ENCODE measurements around the gene RERG.

Gene RERG

DNA sequence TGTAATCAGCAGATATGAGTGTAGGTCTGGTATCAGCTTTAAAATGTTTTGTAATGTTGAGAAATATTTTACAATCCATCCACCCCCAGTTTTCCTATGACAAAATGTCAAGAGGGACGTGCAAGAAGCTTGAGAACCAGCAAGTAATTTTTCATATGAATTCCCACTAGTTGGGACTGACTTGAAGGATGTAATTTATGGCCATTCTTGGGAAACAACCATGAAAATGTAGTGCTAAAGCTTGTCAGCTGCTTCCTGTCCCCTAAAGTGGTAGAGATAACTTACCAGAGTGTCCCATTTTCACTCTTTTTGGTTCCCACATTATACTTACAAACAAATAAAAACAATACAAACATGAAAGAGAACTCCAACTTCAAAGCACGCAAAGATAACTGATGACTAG, 63.9 kb downstream of the RERG start:
- TF ChIP-seq EZH2phosphoT487 (conservative IDR thresholded peaks at IDR 0.05; ENCODE audit: low read length), result no peak
- TF ChIP-seq, protein P1, sequence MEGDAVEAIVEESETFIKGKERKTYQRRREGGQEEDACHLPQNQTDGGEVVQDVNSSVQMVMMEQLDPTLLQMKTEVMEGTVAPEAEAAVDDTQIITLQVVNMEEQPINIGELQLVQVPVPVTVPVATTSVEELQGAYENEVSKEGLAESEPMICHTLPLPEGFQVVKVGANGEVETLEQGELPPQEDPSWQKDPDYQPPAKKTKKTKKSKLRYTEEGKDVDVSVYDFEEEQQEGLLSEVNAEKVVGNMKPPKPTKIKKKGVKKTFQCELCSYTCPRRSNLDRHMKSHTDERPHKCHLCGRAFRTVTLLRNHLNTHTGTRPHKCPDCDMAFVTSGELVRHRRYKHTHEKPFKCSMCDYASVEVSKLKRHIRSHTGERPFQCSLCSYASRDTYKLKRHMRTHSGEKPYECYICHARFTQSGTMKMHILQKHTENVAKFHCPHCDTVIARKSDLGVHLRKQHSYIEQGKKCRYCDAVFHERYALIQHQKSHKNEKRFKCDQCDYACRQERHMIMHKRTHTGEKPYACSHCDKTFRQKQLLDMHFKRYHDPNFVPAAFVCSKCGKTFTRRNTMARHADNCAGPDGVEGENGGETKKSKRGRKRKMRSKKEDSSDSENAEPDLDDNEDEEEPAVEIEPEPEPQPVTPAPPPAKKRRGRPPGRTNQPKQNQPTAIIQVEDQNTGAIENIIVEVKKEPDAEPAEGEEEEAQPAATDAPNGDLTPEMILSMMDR (IDR thresholded peaks at IDR 0.05; ENCODE audit: insufficient read depth, low read length, poor library complexity, severe bottlenecking), result no peak
- H3K36me3 ChIP-seq (ENCODE audit: low read length), result no peaks in the 10 kb centered on the region
- H3K9ac ChIP-seq (ENCODE audit: low read length), result no peak overlapping the region
- no peak overlapping the region for H2AFZ ChIP-seq (ENCODE audit: low read depth, low read length, severe bottlenecking)
- H3K27ac ChIP-seq (ENCODE audit: low read depth, low read length), result no peak overlapping the region
- no peaks in the 10 kb centered on the region for H3K79me2 ChIP-seq (ENCODE audit: insufficient read depth, low read length)
- no peaks in the 10 kb centered on the region for H4K20me1 ChIP-seq (ENCODE audit: low read depth, low read length)
- H3K4me3 ChIP-seq (ENCODE audit: insufficient read depth, low read length, poor library complexity, severe bottlenecking), result no peak overlapping the region
- H3K9me2 ChIP-seq (replicated peaks; ENCODE audit: insufficient read depth, low read length), result no peaks in the 10 kb centered on the region
- H3F3A ChIP-seq (ENCODE audit: insufficient read depth), result no peaks in the 10 kb centered on the region
- peaks cover 3% of the 10 kb centered on the region; the same call in 1 of the 2 replicates for H3K27me3 ChIP-seq (ENCODE audit: low read length)
- no peaks in the 10 kb centered on the region for H3K9me3 ChIP-seq (ENCODE audit: insufficient read depth, low read length)
- H3K4me2 ChIP-seq (ENCODE audit: low read depth, low read length, poor library complexity, severe bottlenecking), result no peak overlapping the region

DNA sequence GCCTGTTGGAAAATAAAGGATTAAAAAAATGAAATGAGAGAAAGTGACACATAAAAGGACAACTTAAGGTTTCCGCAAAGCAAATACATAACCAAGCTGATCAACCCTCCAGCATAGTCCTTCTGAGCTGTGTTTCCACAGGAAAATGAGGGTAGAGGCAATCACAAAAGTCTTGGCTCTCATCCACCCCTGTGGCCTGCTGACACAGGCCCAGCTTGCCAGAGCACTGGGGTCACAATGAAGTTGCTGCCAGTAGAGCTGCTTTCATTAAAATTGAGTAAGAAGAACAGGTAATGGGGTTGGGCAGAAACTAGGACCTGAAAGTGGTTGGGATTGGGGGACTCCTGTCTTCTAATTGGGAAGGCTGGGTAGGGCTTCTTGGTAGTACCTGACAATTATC, 65.9 kb downstream of the RERG start:
- Histone ChIP-seq H3K79me2 (ENCODE audit: insufficient read depth, low read length) (no peaks in the 10 kb centered on the region), H2AFZ (ENCODE audit: low read depth, low read length, severe bottlenecking) (no peak overlapping the region), H3F3A (ENCODE audit: insufficient read depth) (no peaks in the 10 kb centered on the region), H3K9ac (ENCODE audit: low read length) (no peak overlapping the region), H3K9me2 (replicated peaks; ENCODE audit: insufficient read depth, low read length) (no peaks in the 10 kb centered on the region), H3K27me3 (ENCODE audit: low read length) (peaks cover 3% of the 10 kb centered on the region; the same call in 1 of the 2 replicates), H3K4me3 (ENCODE audit: insufficient read depth, low read length, poor library complexity, severe bottlenecking) (no peak overlapping the region), H3K36me3 (ENCODE audit: low read length) (no peaks in the 10 kb centered on the region), H3K4me2 (ENCODE audit: low read depth, low read length, poor library complexity, severe bottlenecking) (no peak overlapping the region), H3K27ac (ENCODE audit: low read depth, low read length) (no peak overlapping the region), H3K9me3 (ENCODE audit: insufficient read depth, low read length) (no peaks in the 10 kb centered on the region), H4K20me1 (ENCODE audit: low read depth, low read length) (no peaks in the 10 kb centered on the region)
- TF ChIP-seq, protein P1 (IDR thresholded peaks at IDR 0.05; ENCODE audit: insufficient read depth, low read length, poor library complexity, severe bottlenecking), result no peak
- TF ChIP-seq EZH2phosphoT487 (conservative IDR thresholded peaks at IDR 0.05; ENCODE audit: low read length), result no peak

DNA sequence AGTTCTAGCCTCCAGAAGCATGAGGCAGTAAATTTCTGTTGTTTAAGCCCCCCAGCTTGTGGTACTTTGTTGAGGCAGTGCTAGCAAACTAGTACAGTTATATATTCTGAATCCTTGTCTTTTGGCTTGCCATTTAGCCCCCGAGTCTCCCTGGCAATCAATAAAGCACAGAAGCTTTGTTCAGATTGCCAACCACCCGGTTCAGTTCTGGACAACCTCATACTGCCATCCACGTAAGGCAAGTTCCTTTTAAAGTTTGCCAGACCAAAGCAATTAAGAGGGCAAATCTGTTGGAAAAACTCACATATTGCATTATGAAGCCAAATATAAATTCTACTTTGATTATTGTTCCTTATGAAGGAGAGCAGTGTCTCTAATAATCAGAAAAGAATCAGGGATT, 67.1 kb downstream of the RERG start:
- Histone ChIP-seq H3K9ac (ENCODE audit: low read length) (no peak overlapping the region), H3K27me3 (ENCODE audit: low read length) (peaks cover 3% of the 10 kb centered on the region; the same call in 1 of the 2 replicates)
- TF ChIP-seq EZH2phosphoT487 (conservative IDR thresholded peaks at IDR 0.05; ENCODE audit: low read length), result no peak
- TF ChIP-seq, protein P1 (IDR thresholded peaks at IDR 0.05; ENCODE audit: insufficient read depth, low read length, poor library complexity, severe bottlenecking), result no peak

More for the DNA sequence above, 67.1 kb downstream of the RERG start:
- no peak overlapping the region for H2AFZ ChIP-seq (ENCODE audit: low read depth, low read length, severe bottlenecking)
- H3K9me2 ChIP-seq (replicated peaks; ENCODE audit: insufficient read depth, low read length), result no peaks in the 10 kb centered on the region
- H3K4me3 ChIP-seq (ENCODE audit: insufficient read depth, low read length, poor library complexity, severe bottlenecking), result no peak overlapping the region
- no peaks in the 10 kb centered on the region for H3K79me2 ChIP-seq (ENCODE audit: insufficient read depth, low read length)
- H3K27ac ChIP-seq (ENCODE audit: low read depth, low read length), result no peak overlapping the region
- H3F3A ChIP-seq (ENCODE audit: insufficient read depth), result no peaks in the 10 kb centered on the region
- no peak overlapping the region for H3K4me2 ChIP-seq (ENCODE audit: low read depth, low read length, poor library complexity, severe bottlenecking)
- H4K20me1 ChIP-seq (ENCODE audit: low read depth, low read length), result no peaks in the 10 kb centered on the region
- H3K36me3 ChIP-seq (ENCODE audit: low read length), result no peaks in the 10 kb centered on the region
- no peaks in the 10 kb centered on the region for H3K9me3 ChIP-seq (ENCODE audit: insufficient read depth, low read length)

Data from SU-DHL-6 (cell line).